Mesendoderm (in vitro differentiated cells): Measurements from ENCODE around the gene COL20A1.

Source experiments
- DNase-seq: peaks from one replicate; pipeline ENCODE4 v3.0.0; 2013
- H2AK5ac ChIP-seq: 2 replicates; pipeline ENCODE4 v1.6.1; 2013; ENCODE audit warnings: low read length, inconsistent platforms
- H2BK120ac ChIP-seq: 2 replicates; pipeline ENCODE4 v1.6.1; 2013; ENCODE audit warnings: low read depth, mild to moderate bottlenecking, low read length, moderate library complexity, mixed read lengths
- H2BK15ac ChIP-seq: replicated peaks from 2 replicates; pipeline ENCODE4 v1.6.1; 2013; ENCODE audit warnings: low read depth, mild to moderate bottlenecking, moderate library complexity
- H2BK5ac ChIP-seq: 2 replicates; pipeline ENCODE4 v1.6.1; 2013; ENCODE audit warnings: low read length, inconsistent platforms
- H3K18ac ChIP-seq: 2 replicates; pipeline ENCODE4 v1.6.1; 2013; ENCODE audit warnings: mild to moderate bottlenecking, low read length, mixed read lengths
- H3K23ac ChIP-seq: one replicate; pipeline ENCODE4 v1.6.1; 2013; ENCODE audit warnings: low read length
- H3K27ac ChIP-seq: 2 replicates; pipeline ENCODE4 v1.5.1; 2013; ENCODE audit warnings: low read depth, mild to moderate bottlenecking, inconsistent platforms, low read length, moderate library complexity
- H3K27me3 ChIP-seq: 2 replicates; pipeline ENCODE4 v1.6.1; 2013; ENCODE audit warnings: low read length, control low read depth, mild to moderate bottlenecking, inconsistent platforms; ENCODE audit not compliant: insufficient read depth, poor library complexity
- H3K36me3 ChIP-seq: 2 replicates; pipeline ENCODE4 v1.6.1; 2013; ENCODE audit warnings: low read length, inconsistent platforms; ENCODE audit not compliant: control insufficient read depth, insufficient read depth
- H3K4ac ChIP-seq: one replicate; pipeline ENCODE4 v1.6.1; 2013; ENCODE audit warnings: low read depth, mild to moderate bottlenecking, low read length, moderate library complexity
- H3K4me1 ChIP-seq: 2 replicates; pipeline ENCODE4 v1.6.1; 2013; ENCODE audit warnings: low read depth, low read length, inconsistent platforms; ENCODE audit not compliant: control insufficient read depth
- H3K4me2 ChIP-seq: 2 replicates; pipeline ENCODE4 v1.6.1; 2013; ENCODE audit warnings: low read length
- H3K4me3 ChIP-seq: 2 replicates; pipeline ENCODE4 v1.5.1; 2013; ENCODE audit warnings: mild to moderate bottlenecking, low read length
- H3K56ac ChIP-seq: one replicate; pipeline ENCODE4 v1.6.1; 2013; ENCODE audit warnings: low read length
- H3K79me1 ChIP-seq: 2 replicates; pipeline ENCODE4 v1.6.1; 2013; ENCODE audit warnings: low read length, inconsistent platforms
- H3K79me2 ChIP-seq: 2 replicates; pipeline ENCODE4 v1.6.1; 2013; ENCODE audit warnings: mild to moderate bottlenecking, low read length; ENCODE audit not compliant: control insufficient read depth, insufficient read depth
- H3K9ac ChIP-seq: 2 replicates; pipeline ENCODE4 v1.6.1; 2013; ENCODE audit warnings: low read length, inconsistent platforms
- H4K5ac ChIP-seq: one replicate; pipeline ENCODE4 v1.6.1; 2013; ENCODE audit warnings: low read length
- H4K8ac ChIP-seq: one replicate; pipeline ENCODE4 v1.6.1; 2013; ENCODE audit warnings: low read depth, mild to moderate bottlenecking, control low read depth, low read length, moderate library complexity
- WGBS: extraction: QIAGEN DNeasy Blood & Tissue Kit; methylation state at CpG from one replicate; pipeline ENCODE4 v1.1.7; 2013; ENCODE audit warnings: low lambda C conversion rate, missing lambda C conversion rate; ENCODE audit not compliant: insufficient coverage; ENCODE audit errors: extremely low coverage; 5-methylcytosine and 5-hydroxymethylcytosine counted together

COL20A1 gene

DNA sequence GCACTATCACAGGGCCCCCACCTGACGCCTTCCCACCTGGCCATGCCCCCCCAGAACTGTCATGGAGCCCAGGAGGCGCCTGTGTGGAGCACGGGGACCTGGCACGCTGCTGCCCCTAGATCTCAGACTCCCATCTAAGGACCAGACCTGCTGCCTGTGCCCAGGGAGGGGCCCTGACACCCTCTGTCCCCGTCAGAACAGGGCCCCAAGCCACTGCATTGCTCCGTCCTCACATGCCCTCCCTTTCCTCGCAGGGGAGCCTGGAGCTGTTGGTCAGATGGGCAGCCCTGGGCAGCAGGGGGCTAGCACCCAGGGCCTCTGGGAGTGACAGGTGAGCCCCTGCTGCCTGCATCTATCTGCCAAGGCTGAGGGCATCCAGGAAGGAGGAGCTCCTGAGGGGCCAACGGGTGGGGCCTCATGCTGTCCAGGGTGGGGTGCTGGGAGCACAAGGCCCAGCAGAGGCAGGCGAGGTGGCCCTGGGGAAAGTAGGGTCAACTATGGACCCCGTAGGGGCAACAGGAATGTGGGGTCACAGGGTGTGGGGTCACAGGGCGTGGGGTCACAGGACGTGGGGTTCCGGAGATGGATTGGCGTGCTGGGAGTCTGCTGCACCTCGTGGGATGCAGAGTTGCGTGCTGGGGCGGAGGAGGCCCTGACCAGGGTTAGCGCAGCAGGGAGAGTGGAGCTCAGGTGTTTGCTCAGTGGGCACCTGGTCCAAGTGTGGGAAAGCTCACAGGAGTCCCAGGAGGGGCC is 36.5 kb downstream of the COL20A1 start:
- WGBS: no CpG with 5 or more reads among the region's 18 CpGs
- Histone ChIP-seq H3K18ac (no peak overlapping the region), H3K27me3 (no peaks in the 10 kb centered on the region), H4K5ac (no peak overlapping the region), H3K79me2 (no peaks in the 10 kb centered on the region), H3K23ac (no peak overlapping the region), H3K56ac (no peak overlapping the region), H3K4me1 (no peaks in the 10 kb centered on the region), H3K4me2 (no peak overlapping the region), H3K9ac (no peak overlapping the region), H4K8ac (no peak overlapping the region), H3K4ac (no peak overlapping the region), H3K27ac (no peak overlapping the region), H3K4me3 (no peak overlapping the region), H2BK5ac (no peak overlapping the region), H3K79me1 (no peaks in the 10 kb centered on the region), H2BK15ac (no peak overlapping the region), H2BK120ac (no peak overlapping the region), H3K36me3 (no peaks in the 10 kb centered on the region), H2AK5ac (no peak overlapping the region)
- no peak for DNase-seq

DNA sequence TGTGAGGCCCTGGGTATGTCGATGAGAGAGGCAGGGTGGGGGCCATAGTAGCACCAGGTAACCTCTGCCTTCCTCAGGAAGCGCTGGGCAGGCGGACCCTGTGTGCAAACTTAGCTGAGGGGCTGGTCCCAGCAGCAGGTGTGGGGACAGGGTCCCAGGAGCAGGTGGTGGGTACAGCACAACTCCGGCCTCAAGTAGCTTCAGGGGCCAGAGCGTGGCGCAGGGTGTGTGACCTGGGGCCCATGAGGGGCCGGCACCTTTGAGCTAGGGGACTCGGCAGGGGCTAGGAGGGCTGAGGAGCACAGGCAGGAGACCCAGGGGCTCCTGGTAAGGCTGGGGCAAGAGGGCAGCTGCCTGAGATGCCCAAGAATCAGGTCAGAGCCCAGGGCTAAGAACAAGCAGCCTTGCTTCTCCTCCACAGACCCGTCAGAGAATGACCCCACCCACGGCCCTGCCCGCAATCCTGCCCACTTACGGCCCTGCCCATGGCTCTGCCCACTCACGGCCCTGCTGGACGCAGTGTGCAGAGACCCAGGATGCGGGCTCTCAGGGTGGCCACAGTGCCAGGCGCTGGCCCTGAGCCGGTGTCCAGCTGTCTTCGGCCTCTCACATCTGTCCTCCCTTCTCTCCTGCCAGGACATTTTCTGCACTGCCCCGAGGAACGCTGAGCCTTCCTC is 37.2 kb downstream of the COL20A1 start:
- Histone ChIP-seq H3K79me2 (no peaks in the 10 kb centered on the region), H3K4me1 (no peaks in the 10 kb centered on the region), H3K27me3 (no peaks in the 10 kb centered on the region), H3K9ac (no peak overlapping the region), H3K23ac (no peak overlapping the region), H4K5ac (no peak overlapping the region), H4K8ac (no peak overlapping the region), H3K79me1 (no peaks in the 10 kb centered on the region), H3K56ac (no peak overlapping the region), H3K4ac (no peak overlapping the region), H3K18ac (no peak overlapping the region), H2BK120ac (no peak overlapping the region), H2AK5ac (no peak overlapping the region), H2BK5ac (no peak overlapping the region), H2BK15ac (no peak overlapping the region), H3K4me3 (no peak overlapping the region), H3K27ac (no peak overlapping the region), H3K36me3 (no peaks in the 10 kb centered on the region), H3K4me2 (no peak overlapping the region)
- no peak for DNase-seq
- WGBS: no CpG with 5 or more reads among the region's 20 CpGs

DNA sequence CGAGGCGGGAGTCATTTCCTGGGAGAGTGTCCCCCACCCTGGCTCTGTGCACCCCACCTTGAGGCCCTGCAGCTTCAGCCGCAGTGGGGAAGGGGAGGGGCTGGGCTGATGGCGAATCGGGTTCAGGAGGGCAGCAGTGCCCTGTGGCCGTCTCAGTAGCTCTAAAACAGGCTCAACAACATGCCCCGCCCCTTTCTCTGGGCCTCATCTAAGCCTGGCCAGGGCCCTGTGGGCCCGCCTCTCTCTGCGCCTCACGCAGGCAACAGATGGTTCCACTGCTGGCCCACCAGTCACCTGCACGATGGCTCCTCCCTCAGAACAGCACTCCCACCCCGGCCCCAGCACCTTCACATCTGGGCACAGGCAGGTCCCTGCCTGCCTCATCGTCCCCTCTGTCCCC is 38.0 kb downstream of the COL20A1 start:
- Histone ChIP-seq H3K23ac (no peak overlapping the region), H3K36me3 (no peaks in the 10 kb centered on the region), H3K27ac (no peak overlapping the region), H2BK120ac (no peak overlapping the region), H3K18ac (no peak overlapping the region), H3K9ac (no peak overlapping the region), H3K4me1 (no peaks in the 10 kb centered on the region), H3K56ac (no peak overlapping the region), H3K4me2 (no peak overlapping the region), H3K4me3 (no peak overlapping the region), H4K8ac (no peak overlapping the region), H2BK5ac (no peak overlapping the region), H3K79me2 (no peaks in the 10 kb centered on the region), H3K27me3 (no peaks in the 10 kb centered on the region), H2AK5ac (no peak overlapping the region), H3K4ac (no peak overlapping the region), H3K79me1 (no peaks in the 10 kb centered on the region), H4K5ac (no peak overlapping the region), H2BK15ac (no peak overlapping the region)
- no CpG with 5 or more reads among the region's 13 CpGs for WGBS
- DNase-seq: no peak

DNA sequence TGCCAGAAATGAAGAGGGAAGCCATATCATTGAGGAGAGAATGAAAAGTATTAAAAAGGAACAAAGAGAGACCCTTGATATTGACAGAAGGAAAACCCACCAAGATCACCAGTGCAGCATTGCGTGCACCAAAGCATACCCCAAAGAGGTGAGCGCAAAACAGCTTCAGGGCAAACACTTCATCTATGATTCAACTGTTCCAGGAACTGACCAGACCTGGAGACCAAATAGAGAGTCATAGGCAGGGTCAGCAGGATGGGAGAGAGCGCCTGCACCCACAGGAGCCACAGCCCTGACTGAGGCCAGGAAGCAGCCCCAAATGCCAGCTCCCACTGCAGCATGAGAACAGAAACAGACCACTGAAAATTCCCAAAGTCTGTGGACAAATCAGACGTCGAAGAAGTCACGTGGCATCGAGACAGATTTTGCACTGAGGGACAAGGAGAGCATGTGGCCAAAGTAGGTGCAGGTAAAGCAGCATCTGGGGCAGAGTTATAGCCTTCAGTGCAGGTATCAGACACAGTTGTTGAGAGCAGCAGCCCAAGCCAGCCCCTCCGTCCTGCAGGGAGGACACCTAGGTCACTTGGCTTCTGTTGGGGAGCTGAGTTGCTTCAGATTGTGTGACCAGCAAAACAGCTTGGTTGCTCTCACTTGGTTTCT is 38.9 kb downstream of the COL20A1 start:
- no peaks in the 10 kb centered on the region for H3K79me2 ChIP-seq
- H2BK120ac ChIP-seq: no peak overlapping the region
- no peak overlapping the region for H2AK5ac ChIP-seq
- no CpG with 5 or more reads among the region's 8 CpGs for WGBS
- H2BK5ac ChIP-seq: no peak overlapping the region
- no peak overlapping the region for H3K4ac ChIP-seq
- H3K36me3 ChIP-seq: no peaks in the 10 kb centered on the region
- no peak overlapping the region for H3K56ac ChIP-seq
- H3K27me3 ChIP-seq: no peaks in the 10 kb centered on the region
- H3K4me1 ChIP-seq: no peaks in the 10 kb centered on the region
- no peak overlapping the region for H3K4me3 ChIP-seq
- no peak overlapping the region for H4K5ac ChIP-seq
- no peak overlapping the region for H2BK15ac ChIP-seq
- H3K18ac ChIP-seq: no peak overlapping the region
- no peak overlapping the region for H3K9ac ChIP-seq
- H3K4me2 ChIP-seq: no peak overlapping the region
- no peak overlapping the region for H3K23ac ChIP-seq
- no peak for DNase-seq
- H3K27ac ChIP-seq: no peak overlapping the region
- no peaks in the 10 kb centered on the region for H3K79me1 ChIP-seq
- H4K8ac ChIP-seq: no peak overlapping the region

DNA sequence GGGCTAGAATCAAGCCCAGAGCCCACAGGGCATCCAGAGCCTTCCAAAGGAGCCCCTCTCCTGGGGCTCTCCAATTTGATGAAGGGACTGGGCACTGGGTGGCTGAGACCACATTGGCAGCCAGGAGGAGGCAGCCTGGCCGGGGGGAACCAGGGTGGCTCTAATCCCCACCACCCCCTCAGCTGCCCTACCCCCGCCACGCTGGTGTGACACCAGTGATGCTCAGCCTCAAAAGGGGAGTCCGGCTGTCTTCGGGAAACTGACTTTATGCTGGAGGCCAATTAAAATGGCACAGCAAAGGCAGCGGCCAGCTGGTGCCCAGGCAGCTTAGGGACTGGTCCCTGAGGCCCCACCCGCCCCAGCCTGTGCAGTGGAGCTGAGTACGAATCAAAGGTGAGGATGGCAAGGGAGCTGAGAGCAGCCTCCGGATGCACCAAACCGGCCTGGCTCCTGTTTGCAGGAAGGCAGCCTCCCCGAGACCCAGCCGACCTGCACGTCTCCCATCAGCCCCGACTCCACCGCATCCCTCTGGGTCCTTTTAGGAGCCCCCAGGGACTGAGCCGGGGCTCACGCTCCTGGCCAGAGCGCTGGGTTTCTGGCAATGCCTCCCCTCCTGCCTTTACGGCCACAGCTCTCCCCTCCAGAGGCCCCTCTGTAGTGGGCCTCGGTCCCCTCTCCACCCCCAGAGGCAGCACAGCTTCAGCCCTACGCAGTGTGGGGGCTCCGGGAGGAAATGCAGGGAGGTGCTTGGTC is 39.7 kb downstream of the COL20A1 start:
- Histone ChIP-seq H4K5ac (no peak overlapping the region), H2AK5ac (no peak overlapping the region), H3K56ac (no peak overlapping the region), H3K18ac (no peak overlapping the region), H3K27me3 (no peaks in the 10 kb centered on the region), H3K4ac (no peak overlapping the region), H3K9ac (no peak overlapping the region), H3K36me3 (no peaks in the 10 kb centered on the region), H2BK15ac (no peak overlapping the region), H3K27ac (no peak overlapping the region), H3K4me3 (no peak overlapping the region), H3K4me2 (no peak overlapping the region), H2BK120ac (no peak overlapping the region), H4K8ac (no peak overlapping the region), H2BK5ac (no peak overlapping the region), H3K79me2 (no peaks in the 10 kb centered on the region), H3K23ac (no peak overlapping the region), H3K79me1 (no peaks in the 10 kb centered on the region), H3K4me1 (no peaks in the 10 kb centered on the region)
- no CpG with 5 or more reads among the region's 22 CpGs for WGBS
- DNase-seq: no peak
